HG03439 (cell line): Measurements from ENCODE around the gene FLYWCH1.

Experiments used
- ATAC-seq: cut with Tn5 transposase; IDR thresholded peaks from one replicate; pipeline ENCODE4 v1.9.1; 2021; ENCODE audit warnings: mild to moderate bottlenecking, moderate library complexity; ENCODE audit not compliant: unreplicated experiment

The FLYWCH1 gene, protein sequence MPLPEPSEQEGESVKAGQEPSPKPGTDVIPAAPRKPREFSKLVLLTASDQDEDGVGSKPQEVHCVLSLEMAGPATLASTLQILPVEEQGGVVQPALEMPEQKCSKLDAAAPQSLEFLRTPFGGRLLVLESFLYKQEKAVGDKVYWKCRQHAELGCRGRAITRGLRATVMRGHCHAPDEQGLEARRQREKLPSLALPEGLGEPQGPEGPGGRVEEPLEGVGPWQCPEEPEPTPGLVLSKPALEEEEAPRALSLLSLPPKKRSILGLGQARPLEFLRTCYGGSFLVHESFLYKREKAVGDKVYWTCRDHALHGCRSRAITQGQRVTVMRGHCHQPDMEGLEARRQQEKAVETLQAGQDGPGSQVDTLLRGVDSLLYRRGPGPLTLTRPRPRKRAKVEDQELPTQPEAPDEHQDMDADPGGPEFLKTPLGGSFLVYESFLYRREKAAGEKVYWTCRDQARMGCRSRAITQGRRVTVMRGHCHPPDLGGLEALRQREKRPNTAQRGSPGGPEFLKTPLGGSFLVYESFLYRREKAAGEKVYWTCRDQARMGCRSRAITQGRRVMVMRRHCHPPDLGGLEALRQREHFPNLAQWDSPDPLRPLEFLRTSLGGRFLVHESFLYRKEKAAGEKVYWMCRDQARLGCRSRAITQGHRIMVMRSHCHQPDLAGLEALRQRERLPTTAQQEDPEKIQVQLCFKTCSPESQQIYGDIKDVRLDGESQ

GRCh38 chr16:2911638-2912329 lies at the start of gene FLYWCH1:
Gene FLYWCH1, plus strand, starts transcription at chr16:2911931. Its CDS starts 17,755 bp downstream, at chr16:2929686.
- ATAC-seq: peak; percentile 85

GRCh38 chr16:2865651-2866050 lies 46.1 kb upstream of the FLYWCH1 start:
- ATAC-seq: no peak

- no peak for ATAC-seq
These were observed 45.3 kb upstream of the FLYWCH1 start for GRCh38 chr16:2866431-2866830.

- no peak for ATAC-seq
These were observed 44.1 kb upstream of the FLYWCH1 start for GRCh38 chr16:2867661-2867986.

DNA sequence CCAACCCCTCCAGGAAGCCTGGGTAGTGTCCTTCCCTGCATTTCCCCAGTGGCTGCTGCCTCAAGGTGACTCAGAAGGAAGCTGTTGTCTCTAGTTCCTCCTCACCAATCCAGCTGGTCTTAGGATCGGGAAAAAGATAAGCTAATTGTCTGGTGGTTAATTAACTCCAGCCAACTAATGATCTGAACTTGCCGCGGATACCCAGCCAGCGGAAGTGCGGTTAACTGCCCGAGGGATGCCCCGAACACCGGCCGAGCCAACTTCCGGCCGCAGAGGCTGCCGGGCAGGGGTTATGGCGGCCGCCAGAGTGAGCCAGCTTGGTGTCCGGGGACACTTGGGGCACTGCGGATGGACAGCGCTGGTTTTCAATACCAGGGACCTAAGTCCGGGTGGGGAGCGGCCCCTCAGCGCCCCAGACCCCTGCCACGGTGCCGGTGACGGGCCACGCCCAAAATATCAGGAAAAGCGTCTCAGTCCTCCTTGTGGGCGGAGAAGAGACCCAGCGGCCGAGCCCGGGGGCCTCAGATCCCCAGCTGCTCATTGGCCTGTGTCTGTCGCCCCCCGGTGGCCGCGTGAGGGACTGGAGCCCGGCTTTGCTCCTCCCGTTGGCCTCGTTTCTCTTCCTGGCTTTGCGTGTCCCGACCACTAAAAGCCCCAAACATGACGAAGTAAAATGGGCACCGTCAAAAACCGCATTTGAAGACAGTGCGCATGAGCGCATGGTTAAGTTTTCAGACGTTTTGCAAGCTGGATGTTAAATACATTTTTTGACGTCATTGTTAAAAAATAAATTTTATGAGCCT lies 43.5 kb upstream of the FLYWCH1 start:
- peak; percentile 87 for ATAC-seq

- no peak for ATAC-seq
These were observed 39.8 kb upstream of the FLYWCH1 start for GRCh38 chr16:2871926-2872325.

DNA sequence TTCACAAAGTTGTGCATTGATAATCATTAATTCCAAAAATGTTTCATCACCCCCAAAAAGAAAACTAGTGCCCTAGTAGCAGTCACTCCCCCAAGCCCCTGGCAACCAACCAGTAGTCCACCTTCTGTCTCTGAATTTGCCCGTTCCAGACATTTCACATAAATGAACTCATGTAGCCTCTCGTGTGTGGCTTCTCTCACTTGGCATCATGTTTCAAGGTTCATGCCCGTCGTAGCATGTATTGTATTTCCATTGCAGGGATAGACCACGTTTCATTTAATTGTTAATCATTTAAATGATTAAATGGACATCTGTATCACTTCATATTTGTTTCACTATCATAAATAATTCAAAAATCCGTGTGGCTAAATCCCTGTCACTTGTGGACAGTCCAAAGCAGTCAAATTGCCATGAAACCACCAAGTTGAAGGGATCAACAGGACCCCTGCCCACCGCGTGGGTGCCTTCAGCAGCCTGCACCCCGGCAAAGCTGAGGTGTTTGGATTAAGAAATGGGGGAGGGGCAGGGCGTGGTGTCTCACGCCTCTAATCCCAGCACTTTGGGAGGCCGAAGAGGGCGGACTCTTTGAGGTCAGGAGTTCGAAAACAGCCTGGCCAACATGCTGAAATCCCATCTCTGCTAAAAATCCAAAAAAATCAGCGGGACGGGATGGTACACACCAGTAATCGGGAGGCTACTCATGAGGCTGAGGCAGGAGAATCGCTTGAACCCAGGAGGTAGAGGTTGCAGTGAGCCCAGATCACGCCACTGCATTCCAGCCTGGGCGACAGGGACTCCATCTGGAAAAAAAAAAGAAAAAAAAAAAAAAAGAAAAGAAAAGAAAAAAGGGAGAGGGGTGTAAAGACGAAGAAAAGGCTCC lies 37.5 kb upstream of the FLYWCH1 start:
- no peak for ATAC-seq

DNA sequence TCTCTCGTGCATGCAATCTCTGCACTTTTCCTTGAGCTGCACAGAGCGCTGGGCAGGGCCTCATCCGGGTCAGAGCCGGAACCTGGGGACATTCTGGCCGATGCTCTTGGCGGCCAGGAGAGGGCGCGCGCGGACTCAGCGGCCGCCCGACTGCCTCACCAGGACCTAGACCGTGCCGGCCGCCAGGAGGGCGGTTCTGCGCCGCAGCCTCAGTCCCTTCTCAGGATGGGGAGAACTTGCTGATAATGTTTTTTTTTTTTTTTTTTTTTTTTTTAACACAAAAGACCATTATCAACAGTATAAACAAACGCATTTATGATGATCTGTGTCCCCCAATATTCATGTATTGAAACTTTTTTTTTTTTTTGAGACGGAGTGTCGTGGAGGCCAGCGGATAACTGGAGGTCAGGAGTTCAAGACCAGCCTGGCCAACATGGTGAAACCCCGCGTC lies 36.8 kb upstream of the FLYWCH1 start:
- peak; percentile 77 for ATAC-seq

- ATAC-seq: no peak
These were observed 31.8 kb upstream of the FLYWCH1 start for GRCh38 chr16:2879854-2880508.

DNA sequence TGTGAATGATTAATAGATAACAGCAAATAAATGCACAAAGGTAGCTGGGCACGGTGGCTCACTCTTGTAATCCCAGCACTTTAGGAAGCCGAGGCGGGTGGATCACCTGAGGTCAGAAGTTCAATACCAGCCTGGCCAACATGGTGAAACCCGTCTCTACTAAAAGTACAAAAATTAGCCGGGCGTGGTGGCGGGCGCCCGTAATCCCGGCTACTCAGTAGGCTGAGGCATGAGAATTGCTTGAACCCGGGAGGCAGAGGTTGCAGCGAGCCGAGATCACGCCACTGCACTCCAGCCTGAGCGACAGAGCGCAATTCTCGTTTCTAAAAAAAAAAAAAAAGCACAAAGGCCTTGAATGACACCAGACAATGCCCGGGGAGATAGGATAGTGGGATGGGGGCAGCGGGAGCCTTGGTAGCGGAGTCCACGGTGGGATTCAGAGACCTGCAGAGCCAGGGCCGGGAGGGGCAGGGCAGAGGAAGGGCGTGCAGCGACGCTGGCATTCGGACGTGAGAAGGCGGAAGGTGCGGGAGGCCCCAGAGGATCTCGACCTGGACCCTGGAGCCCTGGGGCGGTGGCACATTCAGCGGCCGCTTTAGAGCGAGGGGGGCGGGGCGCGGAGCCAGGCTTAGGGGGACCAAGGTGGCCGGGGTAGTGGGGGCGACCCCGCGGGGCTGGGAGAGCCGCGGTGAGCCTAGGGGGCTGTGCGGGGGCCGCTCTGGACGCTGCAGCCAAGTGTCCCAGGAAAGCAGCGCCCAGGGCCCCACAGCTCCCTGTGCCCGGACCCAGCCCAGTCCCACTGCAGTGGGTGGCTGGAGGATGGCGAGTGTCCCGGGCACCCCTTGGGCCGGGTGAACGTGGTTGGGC lies 29.7 kb upstream of the FLYWCH1 start:
- ATAC-seq: peak; percentile 16

GRCh38 chr16:2882650-2883457 lies 28.9 kb upstream of the FLYWCH1 start, which contains the start of gene FLYWCH2:
Gene FLYWCH2, plus strand, starts transcription at chr16:2883215. Its CDS starts 13,235 bp downstream, at chr16:2896450.
- ATAC-seq: peak; percentile 87

- ATAC-seq: no peak
These were observed 28.2 kb upstream of the FLYWCH1 start for GRCh38 chr16:2883458-2883908.

DNA sequence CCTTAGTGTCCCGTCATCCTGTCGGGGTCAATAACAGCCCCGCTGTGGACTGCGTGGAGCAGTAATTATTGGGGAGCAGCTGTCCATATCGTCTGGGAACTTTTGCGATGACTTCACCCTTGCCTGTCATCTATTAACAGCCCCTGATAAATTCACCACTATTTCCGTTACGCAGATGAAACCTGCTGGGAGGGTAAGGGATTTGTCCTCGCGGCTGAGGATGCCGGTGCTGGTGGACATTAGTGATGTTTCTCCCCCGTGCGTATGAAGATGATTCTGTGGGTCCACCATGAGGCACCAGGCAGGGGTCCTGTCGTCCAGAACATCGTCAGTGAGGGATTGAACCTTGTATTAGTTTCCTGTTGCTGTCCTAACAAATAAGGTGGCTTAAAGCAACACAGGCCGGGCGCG lies 27.7 kb upstream of the FLYWCH1 start:
- ATAC-seq: no peak

- ATAC-seq: no peak
These were observed 17.5 kb upstream of the FLYWCH1 start for GRCh38 chr16:2894231-2894630.

GRCh38 chr16:2895813-2896212 lies 15.9 kb upstream of the FLYWCH1 start:
- no peak for ATAC-seq

GRCh38 chr16:2896480-2897010 lies 15.2 kb upstream of the FLYWCH1 start:
- ATAC-seq: no peak

- ATAC-seq: no peak
These were observed 14.6 kb upstream of the FLYWCH1 start for GRCh38 chr16:2897110-2897509.
